GM12872 (cell line): ENCODE measurements around the gene ABCA13.

Experiments
- CTCF ChIP-seq: IDR thresholded peaks from 3 replicates; pipeline ENCODE4 v1.5.1; 2011; ENCODE audit warnings: low read depth, mild to moderate bottlenecking, low read length, moderate library complexity; ENCODE audit not compliant: insufficient read depth

Gene ABCA13

GRCh38 chr7:48502021-48502420 lies 330.8 kb downstream of the ABCA13 start:
- no peak for TF ChIP-seq CTCF

GRCh38 chr7:48505051-48505450 lies 333.8 kb downstream of the ABCA13 start:
- TF ChIP-seq CTCF = no peak

- TF ChIP-seq CTCF = no peak
Measured at GRCh38 chr7:48505466-48505865, 334.2 kb downstream of the ABCA13 start.

GRCh38 chr7:48506569-48506968 lies 335.3 kb downstream of the ABCA13 start:
- TF ChIP-seq CTCF = no peak

GRCh38 chr7:48511080-48511479 lies 339.8 kb downstream of the ABCA13 start:
- TF ChIP-seq CTCF = no peak

GRCh38 chr7:48512892-48513291 lies 341.6 kb downstream of the ABCA13 start:
- no peak for TF ChIP-seq CTCF

- no peak for TF ChIP-seq CTCF
Measured at GRCh38 chr7:48515171-48515570, 343.9 kb downstream of the ABCA13 start.

- no peak for TF ChIP-seq CTCF
Measured at GRCh38 chr7:48518092-48518491, 346.8 kb downstream of the ABCA13 start.
